Upper lobe of left lung (tissue), 6 donors: ENCODE data around the gene EPB41L4B. TPM values are rescaled to one million over a fixed set of nuclear protein-coding genes. Genes with fewer than 3 reads are reported as not detected.
A peak's percentile ranks its signal among the peaks of the same experiment; 100 is the strongest.

Experiments
- ATAC-seq, 2 donors: fragments of 200-7000 bp; cut with Tn5 transposase; one replicate each; pipeline ENCODE4 v1.9.1; 2022; ENCODE audit warnings: mild to moderate bottlenecking in 2 of 2, moderate library complexity in 2 of 2; ENCODE audit not compliant: low FRiP score in 2 of 2
- DNase-seq, 2 donors: peaks; one replicate each; pipeline ENCODE4 v3.0.0-alpha.2; 2019 to 2020
- H3K27ac ChIP-seq, 4 donors: fragments of 200-600 bp; sonication (generic); one replicate each; pipeline ENCODE4 v1.5.1; 2016 to 2019
- H3K27me3 ChIP-seq, 4 donors: fragments of 200-600 bp; sonication (generic); one replicate each; pipeline ENCODE4 v1.5.1; 2017 to 2019
- H3K36me3 ChIP-seq, 4 donors: fragments of 200-600 bp; sonication (generic); one replicate each; pipeline ENCODE4 v1.5.1; 2016 to 2019
- H3K4me1 ChIP-seq, 4 donors: fragments of 200-600 bp; sonication (generic); one replicate each; pipeline ENCODE4 v1.5.1; 2018 to 2019
- H3K4me3 ChIP-seq, 4 donors: fragments of 200-600 bp; sonication (generic); one replicate each; pipeline ENCODE4 v1.5.1; 2017 to 2019; ENCODE audit warnings: mild to moderate bottlenecking in 2 of 4, moderate library complexity in 1 of 4
- H3K9me3 ChIP-seq, 4 donors: fragments of 200-600 bp; sonication (generic); one replicate each; pipeline ENCODE4 v1.5.1; 2018 to 2019
- CTCF ChIP-seq, 6 experiments: fragments of 450-650 bp in 4 of 6; fragments of 200-600 bp in 2 of 6; sonication (generic) in 2 of 6; IDR thresholded peaks; one replicate each; pipeline ENCODE4 v1.5.1; 2016 to 2019; ENCODE audit warnings: antibody characterized with exemption in 6 of 6
- EP300 ChIP-seq, 4 donors: sonication (generic); formaldehyde crosslinking; IDR thresholded peaks; one replicate each; pipeline ENCODE4 v1.5.1; 2017; ENCODE audit warnings: antibody characterized with exemption in 4 of 4, control low read depth in 2 of 4
- POLR2A ChIP-seq, 4 donors: fragments of 450-650 bp; IDR thresholded peaks; one replicate each; pipeline ENCODE4 v1.5.1; 2016 to 2017; ENCODE audit warnings: antibody characterized with exemption in 4 of 4, mild to moderate bottlenecking in 2 of 4
- POLR2AphosphoS5 ChIP-seq, 2 donors: sonication (generic); formaldehyde crosslinking; IDR thresholded peaks; one replicate each; pipeline ENCODE4 v1.5.1; 2017; ENCODE audit warnings: antibody characterized with exemption in 2 of 2
- WGBS, 2 donors: methylation state at CpG; one replicate each; pipeline ENCODE4 v1.1.5; 2017 to 2018; 5-methylcytosine and 5-hydroxymethylcytosine counted together
- total RNA-seq, 6 donors: library from RNA; depleted of rRNA in 4 of 6; stranded (reverse); fragments of >200 nt in 4 of 6; gene quantifications; one replicate each; pipeline versions ENCODE4 v1.1.0 to v1.2.1, GENCODE V29; 2016 to 2021
- donor health status: DM: no; HTN: no; CAD: no; lungs with moderate emphysema.
- donor health status: DM: no; HTN: yes; CAD: no; lungs with severe emphysema.

The EPB41L4B gene
- total RNA-seq, 6 donors from 2014 or later: 8.3 to 28.0 (median 10.9) TPM

- Histone ChIP-seq H3K27me3 (no peaks in the 10 kb centered on the region), H3K4me3 (no peak overlapping the region), H3K27ac (no peak overlapping the region), H3K36me3 (no peaks in the 10 kb centered on the region), H3K9me3 (no peaks in the 10 kb centered on the region), H3K4me1 (peaks cover 13 to 19% (median 16%) of the 10 kb centered on the region in 4 donors)
- DNase-seq: no peak
- no peak for ATAC-seq
- 89 to 92% methylated on average over 11 of the region's 11 CpGs for WGBS, 2 donors
- TF ChIP-seq EP300 (IDR thresholded peaks at IDR 0.05): no peak
- no peak for TF ChIP-seq POLR2A (IDR thresholded peaks at IDR 0.05)
- TF ChIP-seq POLR2AphosphoS5 (IDR thresholded peaks at IDR 0.05): no peak
- TF ChIP-seq CTCF (IDR thresholded peaks at IDR 0.05): no peak
Measured at GRCh38 chr9:109253241-109253636, 67.6 kb downstream of the EPB41L4B start.

DNA sequence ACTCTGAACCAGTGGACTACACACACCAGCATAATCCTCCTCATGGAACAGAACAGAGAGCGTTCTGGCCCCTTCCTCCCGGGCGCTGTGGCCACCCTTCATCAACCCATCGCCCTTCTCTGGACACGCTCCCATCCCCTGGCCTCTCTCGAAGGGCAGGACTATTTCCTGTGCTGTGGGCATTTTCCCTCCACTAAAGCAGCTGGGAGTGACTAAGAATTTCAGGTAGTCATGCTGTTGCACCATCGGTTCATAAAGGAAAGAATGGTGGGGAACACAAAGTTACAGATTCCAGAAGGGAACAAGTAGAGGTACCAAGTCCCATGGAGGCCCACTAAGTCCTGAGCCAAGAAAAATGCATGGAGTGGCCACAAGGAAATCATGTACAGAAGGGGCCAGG is 68.6 kb downstream of the EPB41L4B start:
- Histone ChIP-seq H3K27ac (peak overlapping the region in 3 of 4 donors; percentile 30 to 64 (median 62)), H3K4me3 (no peak overlapping the region), H3K36me3 (no peaks in the 10 kb centered on the region), H3K27me3 (no peaks in the 10 kb centered on the region), H3K9me3 (no peaks in the 10 kb centered on the region), H3K4me1 (peaks cover 13 to 19% (median 16%) of the 10 kb centered on the region in 4 donors)
- TF ChIP-seq EP300 (IDR thresholded peaks at IDR 0.05) (no peak), CTCF (IDR thresholded peaks at IDR 0.05) (no peak), POLR2A (IDR thresholded peaks at IDR 0.05) (no peak), POLR2AphosphoS5 (IDR thresholded peaks at IDR 0.05) (no peak)
- no peak for ATAC-seq
- DNase-seq: no peak
- 92 to 94% methylated on average over 7 of the region's 7 CpGs for WGBS, 2 donors

- peak in 1 of 2 donors; percentile 27 for DNase-seq
- no peaks in the 10 kb centered on the region for H3K36me3 ChIP-seq
- WGBS, 2 donors: 87 to 92% methylated on average over 5 of the region's 5 CpGs
- H3K4me1 ChIP-seq: peaks cover 13 to 19% (median 16%) of the 10 kb centered on the region in 4 donors
- peak overlapping the region in 3 of 4 donors; percentile 30 to 64 (median 62) for H3K27ac ChIP-seq
- no peaks in the 10 kb centered on the region for H3K27me3 ChIP-seq
- ATAC-seq: no peak
- no peaks in the 10 kb centered on the region for H3K9me3 ChIP-seq
- no peak overlapping the region for H3K4me3 ChIP-seq
- TF ChIP-seq CTCF (IDR thresholded peaks at IDR 0.05) (no peak), POLR2AphosphoS5 (IDR thresholded peaks at IDR 0.05) (no peak), EP300 (IDR thresholded peaks at IDR 0.05) (no peak), POLR2A (IDR thresholded peaks at IDR 0.05) (no peak)
Measured at GRCh38 chr9:109251776-109252106, 69.1 kb downstream of the EPB41L4B start.

- TF ChIP-seq POLR2AphosphoS5 (IDR thresholded peaks at IDR 0.05): peak in 1 of 2 donors; percentile 6
- no peak for TF ChIP-seq CTCF (IDR thresholded peaks at IDR 0.05)
- no peak for TF ChIP-seq EP300 (IDR thresholded peaks at IDR 0.05)
- TF ChIP-seq POLR2A (IDR thresholded peaks at IDR 0.05): no peak
- H3K4me1 ChIP-seq: peaks cover 13 to 19% (median 16%) of the 10 kb centered on the region in 4 donors
- H3K36me3 ChIP-seq: no peaks in the 10 kb centered on the region
- H3K27me3 ChIP-seq: no peaks in the 10 kb centered on the region
- H3K9me3 ChIP-seq: no peaks in the 10 kb centered on the region
- peak; percentile 59 to 67 for ATAC-seq
- H3K27ac ChIP-seq: peak overlapping the region; percentile 1 to 64 (median 46)
- 53 to 72% methylated on average over 10 of the region's 10 CpGs for WGBS, 2 donors
- peak in 1 of 2 donors; percentile 51 for DNase-seq
- H3K4me3 ChIP-seq: no peak overlapping the region
Measured at GRCh38 chr9:109251080-109251775, 69.6 kb downstream of the EPB41L4B start.

DNA sequence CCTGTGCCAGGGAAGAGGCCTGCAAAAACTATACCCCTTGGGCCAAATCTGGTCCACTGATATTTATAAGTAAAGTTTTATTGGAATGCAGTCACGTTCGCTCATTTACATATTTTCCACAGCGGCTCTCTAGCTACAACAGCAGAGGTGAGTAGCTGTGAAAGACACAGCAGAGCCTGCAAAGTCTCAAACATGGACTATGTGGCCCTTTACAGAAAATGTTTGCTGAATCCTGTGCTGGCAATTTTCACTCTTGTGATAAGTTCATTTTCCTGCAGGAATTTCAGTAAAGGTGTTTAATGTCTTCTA is 70.1 kb downstream of the EPB41L4B start:
- 92 to 96% methylated on average over 3 of the region's 3 CpGs for WGBS, 2 donors
- Histone ChIP-seq H3K4me1 (peaks cover 13 to 19% (median 16%) of the 10 kb centered on the region in 4 donors), H3K9me3 (no peaks in the 10 kb centered on the region), H3K27ac (peak overlapping the region; percentile 1 to 64 (median 42)), H3K27me3 (no peaks in the 10 kb centered on the region), H3K36me3 (no peaks in the 10 kb centered on the region), H3K4me3 (no peak overlapping the region)
- TF ChIP-seq POLR2A (IDR thresholded peaks at IDR 0.05) (no peak), POLR2AphosphoS5 (IDR thresholded peaks at IDR 0.05) (no peak), CTCF (IDR thresholded peaks at IDR 0.05) (no peak), EP300 (IDR thresholded peaks at IDR 0.05) (no peak)
- DNase-seq: no peak
- no peak for ATAC-seq
